IPS-18a (cell line): ENCODE measurements around the gene KCNQ1OT1.

Experiments
- H3K27ac ChIP-seq: one replicate; pipeline ENCODE4 v1.5.1; 2013; ENCODE audit warnings: low read length
- H3K27me3 ChIP-seq: one replicate; pipeline ENCODE4 v1.6.1; 2013; ENCODE audit warnings: mild to moderate bottlenecking, low read length; ENCODE audit not compliant: control insufficient read depth, insufficient read depth
- H3K36me3 ChIP-seq: one replicate; pipeline ENCODE4 v1.6.1; 2013; ENCODE audit warnings: low read depth, low read length; ENCODE audit not compliant: control insufficient read depth
- H3K4me1 ChIP-seq: one replicate; pipeline ENCODE4 v1.6.1; 2013; ENCODE audit warnings: low read depth, low read length; ENCODE audit not compliant: control insufficient read depth
- H3K4me3 ChIP-seq: one replicate; pipeline ENCODE4 v1.5.1; 2013; ENCODE audit warnings: low read length
- H3K9ac ChIP-seq: one replicate; pipeline ENCODE4 v1.6.1; 2013; ENCODE audit warnings: mild to moderate bottlenecking, low read length, moderate library complexity
- H3K9me3 ChIP-seq: one replicate; pipeline ENCODE4 v1.6.1; 2013; ENCODE audit warnings: low read depth, low read length; ENCODE audit not compliant: control insufficient read depth

The KCNQ1OT1 gene

DNA sequence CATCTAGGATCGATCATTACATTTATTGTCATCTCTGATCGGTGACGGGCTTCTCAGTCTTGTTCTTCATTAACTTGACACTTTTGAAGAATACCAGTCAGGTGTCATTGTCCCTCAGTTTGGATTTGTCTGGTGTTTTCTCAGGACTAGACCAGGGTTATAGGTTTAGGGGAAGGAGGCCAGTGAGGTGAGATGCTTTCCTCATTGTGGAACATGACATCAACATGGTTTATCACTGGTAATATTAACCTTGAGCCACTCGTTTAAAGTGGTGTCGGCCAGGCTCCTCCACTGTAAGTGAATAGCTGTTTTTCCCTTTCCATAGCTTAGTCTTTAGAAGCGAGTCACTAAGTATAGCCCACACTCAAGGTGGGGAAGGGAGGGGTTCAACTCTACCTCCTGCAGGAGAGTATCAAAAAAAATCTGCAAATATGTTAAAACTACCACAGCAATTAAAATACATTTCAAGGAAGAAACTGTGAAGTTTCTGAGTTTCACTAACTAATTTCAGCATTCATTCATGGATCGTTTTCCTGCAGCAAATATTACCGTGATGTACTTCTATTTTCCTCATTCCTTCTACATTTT, 42.0 kb downstream of the KCNQ1OT1 start:
- Histone ChIP-seq H3K9ac (no peak overlapping the region), H3K9me3 (peaks cover 50% of the 10 kb centered on the region), H3K36me3 (no peaks in the 10 kb centered on the region), H3K4me3 (no peak overlapping the region), H3K27me3 (peaks cover 32% of the 10 kb centered on the region), H3K27ac (no peak overlapping the region), H3K4me1 (no peaks in the 10 kb centered on the region)

GRCh38 chr11:2656859-2657258, 42.9 kb downstream of the KCNQ1OT1 start:
- no peaks in the 10 kb centered on the region for H3K36me3 ChIP-seq
- H3K9me3 ChIP-seq, result peaks cover 54% of the 10 kb centered on the region
- peaks cover 34% of the 10 kb centered on the region for H3K27me3 ChIP-seq

DNA sequence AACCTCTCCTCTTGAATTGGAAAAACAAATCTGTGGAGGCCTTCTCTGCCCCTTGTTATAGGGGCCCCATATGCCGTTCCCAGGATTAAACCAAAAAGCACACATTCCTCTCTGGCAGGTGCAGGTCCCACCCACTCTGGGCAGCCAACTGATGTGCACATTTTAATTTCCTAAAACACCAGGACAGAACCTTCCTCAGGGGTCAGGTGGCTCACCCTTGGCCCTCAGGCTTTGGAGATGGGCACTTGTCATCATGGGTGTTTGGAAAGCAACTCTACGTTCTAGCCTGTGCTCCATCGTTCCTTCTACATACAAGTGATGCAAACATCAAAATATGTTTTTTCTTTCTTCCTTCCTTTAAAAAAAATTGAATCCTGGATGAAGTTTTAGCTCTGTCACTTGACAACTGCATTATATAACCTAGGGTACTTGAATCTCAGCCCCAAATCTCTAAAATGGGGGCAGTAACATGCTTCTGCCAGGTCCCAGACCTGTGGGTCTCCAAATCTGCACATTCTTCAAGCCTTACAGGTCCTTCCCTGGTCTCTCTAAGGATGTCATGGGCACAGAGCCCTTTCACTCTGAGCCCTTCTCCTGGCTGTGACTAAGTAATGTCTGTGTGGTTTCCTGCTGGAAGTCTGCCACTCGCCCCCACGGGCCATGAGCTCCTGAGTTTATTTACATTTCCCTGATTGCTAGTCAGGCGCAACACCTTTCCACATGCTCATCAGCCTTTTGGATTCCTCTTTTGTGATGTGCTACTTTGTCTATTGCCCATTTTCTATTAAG, 43.8 kb downstream of the KCNQ1OT1 start:
- no peaks in the 10 kb centered on the region for H3K36me3 ChIP-seq
- peaks cover 34% of the 10 kb centered on the region for H3K27me3 ChIP-seq
- H3K27ac ChIP-seq, result no peak overlapping the region
- H3K4me1 ChIP-seq, result no peaks in the 10 kb centered on the region
- H3K9ac ChIP-seq, result no peak overlapping the region
- peaks cover 59% of the 10 kb centered on the region for H3K9me3 ChIP-seq
- H3K4me3 ChIP-seq, result no peak overlapping the region

More at GRCh38 chr11:2656859-2657258, 42.9 kb downstream of the KCNQ1OT1 start:
- Histone ChIP-seq H3K9ac (no peak overlapping the region), H3K4me1 (no peaks in the 10 kb centered on the region), H3K4me3 (no peak overlapping the region), H3K27ac (no peak overlapping the region)

GRCh38 chr11:2655016-2655719, 44.6 kb downstream of the KCNQ1OT1 start:
- Histone ChIP-seq H3K9me3 (peaks cover 59% of the 10 kb centered on the region), H3K27me3 (peaks cover 41% of the 10 kb centered on the region), H3K9ac (no peak overlapping the region), H3K27ac (no peak overlapping the region), H3K36me3 (no peaks in the 10 kb centered on the region), H3K4me1 (no peaks in the 10 kb centered on the region), H3K4me3 (no peak overlapping the region)

DNA sequence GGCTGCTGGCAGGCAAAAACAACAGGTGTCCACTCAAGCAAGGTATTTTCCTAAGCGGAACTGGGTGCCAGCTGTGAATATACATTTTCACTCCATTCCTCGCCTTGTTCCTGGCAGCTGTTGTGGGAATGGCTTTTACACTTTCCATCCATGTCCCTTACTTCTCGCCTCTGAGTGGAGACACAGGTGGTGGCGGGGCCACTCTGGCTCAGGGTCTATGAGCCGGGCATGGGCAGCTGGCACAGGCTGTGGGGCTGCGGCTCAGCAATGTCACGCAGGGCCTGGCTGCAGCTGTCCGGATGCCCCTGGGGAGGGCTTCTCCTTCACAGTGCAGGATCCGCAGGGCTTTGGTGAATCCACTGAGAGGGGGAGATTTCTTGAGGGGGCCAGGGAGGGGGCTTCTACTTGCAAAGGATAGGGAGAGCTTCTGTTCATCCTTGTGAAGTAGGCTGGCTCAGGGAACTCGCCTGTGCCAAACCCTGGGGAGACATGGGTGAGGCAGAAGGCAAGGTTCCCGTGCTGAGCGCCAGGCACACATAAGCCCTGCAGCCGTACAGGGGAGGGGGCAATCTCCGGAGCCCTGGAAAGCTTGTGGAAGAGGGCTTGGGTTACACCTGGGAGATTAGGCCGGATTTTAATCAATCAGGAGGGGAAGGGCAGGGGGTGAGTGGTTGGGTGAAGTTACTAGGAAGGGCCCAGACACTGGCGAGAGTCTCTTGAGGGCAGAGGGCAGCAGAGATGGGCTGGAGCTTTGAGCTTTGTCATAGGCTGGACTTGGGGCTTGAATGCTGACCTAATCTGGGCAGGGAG, 45.7 kb downstream of the KCNQ1OT1 start:
- H3K9me3 ChIP-seq, result peaks cover 59% of the 10 kb centered on the region
- no peaks in the 10 kb centered on the region for H3K4me1 ChIP-seq
- no peak overlapping the region for H3K4me3 ChIP-seq
- H3K36me3 ChIP-seq, result no peaks in the 10 kb centered on the region
- H3K27me3 ChIP-seq, result peaks cover 49% of the 10 kb centered on the region
- no peak overlapping the region for H3K27ac ChIP-seq
- no peak overlapping the region for H3K9ac ChIP-seq

DNA sequence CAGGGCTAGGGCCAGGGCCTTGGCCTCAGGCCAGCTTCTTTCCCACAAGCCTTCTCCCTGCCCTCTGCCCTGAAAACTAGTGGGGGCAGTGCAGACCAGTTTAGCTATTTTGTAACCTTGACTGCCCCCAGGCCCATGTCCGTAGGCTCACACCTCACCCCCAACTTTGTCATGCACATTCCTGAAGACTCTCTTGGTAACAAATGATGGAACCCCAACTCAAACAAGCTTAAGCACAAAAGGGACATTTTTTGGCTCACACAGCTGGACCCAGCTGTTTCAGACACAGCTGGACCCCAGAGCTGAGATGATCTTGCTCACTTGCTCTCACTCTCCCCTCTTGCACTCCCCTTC, 46.6 kb downstream of the KCNQ1OT1 start:
- H3K4me3 ChIP-seq, result no peak overlapping the region
- no peaks in the 10 kb centered on the region for H3K36me3 ChIP-seq
- H3K4me1 ChIP-seq, result no peaks in the 10 kb centered on the region
- H3K27ac ChIP-seq, result no peak overlapping the region
- H3K27me3 ChIP-seq, result peaks cover 49% of the 10 kb centered on the region
- no peak overlapping the region for H3K9ac ChIP-seq
- peaks cover 62% of the 10 kb centered on the region for H3K9me3 ChIP-seq

DNA sequence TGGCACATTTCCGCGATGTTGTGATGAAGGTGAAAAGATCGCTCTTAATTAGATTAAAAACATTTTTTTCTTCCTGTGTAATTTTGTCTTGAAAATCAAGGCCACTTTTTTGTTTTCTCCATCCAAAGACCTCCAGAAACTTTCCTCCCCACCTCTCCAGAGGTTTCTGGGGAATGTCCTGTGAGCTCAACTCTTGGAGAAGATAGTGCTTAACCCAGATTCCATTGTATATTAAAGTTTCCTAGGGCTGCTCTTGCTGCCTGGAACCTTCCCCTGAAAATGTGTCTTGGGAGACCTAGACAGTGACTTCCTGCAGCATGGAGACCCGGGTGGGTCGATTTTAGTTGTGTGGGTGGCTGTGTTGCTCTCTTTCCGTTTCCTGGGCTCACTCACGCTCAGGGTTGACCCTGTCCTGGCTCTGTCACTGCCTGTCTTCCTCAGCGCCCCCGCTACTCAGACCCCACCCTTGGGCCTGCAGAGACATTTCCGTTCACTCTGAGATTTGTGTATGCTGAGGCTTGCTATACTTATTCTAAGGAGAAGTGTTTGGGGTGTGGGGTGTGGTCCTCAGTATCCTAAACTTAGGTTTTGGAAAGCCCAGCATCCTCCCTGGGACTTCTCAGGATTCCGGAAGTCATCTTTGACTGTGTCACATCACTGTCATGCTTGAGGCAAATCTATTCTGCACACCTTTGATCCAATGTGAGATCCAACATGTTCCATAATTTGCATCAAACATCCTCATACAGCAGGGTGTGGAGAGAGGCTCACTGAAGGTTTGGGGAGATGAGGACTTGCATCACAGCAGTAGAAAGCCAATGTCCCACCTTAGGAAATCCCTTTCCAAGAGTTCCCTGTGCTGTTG, 47.2 kb downstream of the KCNQ1OT1 start:
- no peak overlapping the region for H3K9ac ChIP-seq
- H3K36me3 ChIP-seq, result no peaks in the 10 kb centered on the region
- no peaks in the 10 kb centered on the region for H3K4me1 ChIP-seq
- H3K27me3 ChIP-seq, result peaks cover 51% of the 10 kb centered on the region
- no peak overlapping the region for H3K4me3 ChIP-seq
- H3K9me3 ChIP-seq, result peaks cover 66% of the 10 kb centered on the region
- H3K27ac ChIP-seq, result no peak overlapping the region

GRCh38 chr11:2651826-2652271, 47.9 kb downstream of the KCNQ1OT1 start:
- Histone ChIP-seq H3K27ac (no peak overlapping the region), H3K27me3 (peaks cover 52% of the 10 kb centered on the region)

GRCh38 chr11:2651054-2651617, 48.7 kb downstream of the KCNQ1OT1 start:
- H3K4me3 ChIP-seq, result no peak overlapping the region
- no peaks in the 10 kb centered on the region for H3K4me1 ChIP-seq
- peaks cover 54% of the 10 kb centered on the region for H3K27me3 ChIP-seq
- H3K9me3 ChIP-seq, result peaks cover 74% of the 10 kb centered on the region
- H3K9ac ChIP-seq, result no peak overlapping the region
- no peak overlapping the region for H3K27ac ChIP-seq
- H3K36me3 ChIP-seq, result no peaks in the 10 kb centered on the region

More at GRCh38 chr11:2651826-2652271, 47.9 kb downstream of the KCNQ1OT1 start:
- no peaks in the 10 kb centered on the region for H3K4me1 ChIP-seq
- no peak overlapping the region for H3K9ac ChIP-seq
- H3K4me3 ChIP-seq, result no peak overlapping the region
- H3K9me3 ChIP-seq, result peaks cover 69% of the 10 kb centered on the region
- H3K36me3 ChIP-seq, result no peaks in the 10 kb centered on the region

GRCh38 chr11:2650343-2650867, 49.4 kb downstream of the KCNQ1OT1 start:
- Histone ChIP-seq H3K4me1 (no peaks in the 10 kb centered on the region), H3K36me3 (no peaks in the 10 kb centered on the region), H3K9ac (no peak overlapping the region), H3K4me3 (no peak overlapping the region), H3K9me3 (peaks cover 79% of the 10 kb centered on the region), H3K27ac (no peak overlapping the region), H3K27me3 (peaks cover 48% of the 10 kb centered on the region)
